ENCODE results near the gene NSD2. TPM values are rescaled to one million over a fixed set of nuclear protein-coding genes. Genes with fewer than 3 reads are reported as not detected.

Gene NSD2
- total RNA-seq, 6 experiments from 2014 or later = 65.2 to 121 (median 109) TPM

Small RNA genes within 50 kb of the gene (microRNA-seq; reads per million reads assigned to microRNA genes)
- gene MIR943 = 4.6 reads per million

Other genes with a start within 250 kb of the NSD2 start
- 1 to 10 TPM; 2.3 to 3.2 (median 2.7) TPM for gene FAM53A, start 187.1 kb upstream of the NSD2 start, total RNA-seq (2021; fragmentation: NEBNext Ultra II Directional; extraction: Animal tissue kit (Norgen Biotek cat#: 25700))
- gene SLBP, start 159.1 kb upstream of the NSD2 start, total RNA-seq (2021; fragmentation: NEBNext Ultra II Directional; extraction: Animal tissue kit (Norgen Biotek cat#: 25700)) = 10 to 100 TPM; 44.7 to 61.9 (median 58.4) TPM
- gene TMEM129, start 150.1 kb upstream of the NSD2 start, total RNA-seq (2021; fragmentation: NEBNext Ultra II Directional; extraction: Animal tissue kit (Norgen Biotek cat#: 25700)) = 10 to 100 TPM; 24.6 to 36.7 (median 27.7) TPM
- gene TACC3, start 149.9 kb upstream of the NSD2 start, total RNA-seq (2021; fragmentation: NEBNext Ultra II Directional; extraction: Animal tissue kit (Norgen Biotek cat#: 25700)) = 10 to 100 TPM; 44.2 to 95.3 (median 93.3) TPM
- gene FGFR3, start 78.1 kb upstream of the NSD2 start, total RNA-seq (2021; fragmentation: NEBNext Ultra II Directional; extraction: Animal tissue kit (Norgen Biotek cat#: 25700)) = 1 to 10 TPM in 1 of 6 experiments, under 1 TPM in 5; 0.59 to 1.6 (median 0.75) TPM
- 10 to 100 TPM; 47.4 to 64.0 (median 53.3) TPM for gene LETM1, start 15.2 kb upstream of the NSD2 start, total RNA-seq (2021; fragmentation: NEBNext Ultra II Directional; extraction: Animal tissue kit (Norgen Biotek cat#: 25700))
- 10 to 100 TPM; 19.2 to 21.2 (median 20.2) TPM for gene NELFA, start 137.6 kb downstream of the NSD2 start, total RNA-seq (2021; fragmentation: NEBNext Ultra II Directional; extraction: Animal tissue kit (Norgen Biotek cat#: 25700))
- under 1 TPM in 5 of 6 experiments, not detected in 1; 0.05 to 0.14 (median 0.11) TPM for gene NAT8L, start 187.9 kb downstream of the NSD2 start, total RNA-seq (2021; fragmentation: NEBNext Ultra II Directional; extraction: Animal tissue kit (Norgen Biotek cat#: 25700))

Measured in HFFc6 (cell line).